ENCODE measurements around the gene IL17RA.

The IL17RA gene

GRCh38 chr22:17157714-17158113 lies 72.9 kb downstream of the IL17RA start:
- DNase-seq (ENCODE audit: low spot score): no peak

- DNase-seq (ENCODE audit: low spot score): no peak
Observed at GRCh38 chr22:17158176-17158567, 73.4 kb downstream of the IL17RA start.

- DNase-seq (ENCODE audit: low spot score): peak; percentile 93
Observed at GRCh38 chr22:17158568-17159503, 74.0 kb downstream of the IL17RA start, which contains the start of gene HDHD5. HDHD5 (minus strand) TSS chr22:17159277; CDS start chr22:17159251, 26 bp downstream.

- no peak for DNase-seq (ENCODE audit: low spot score)
Observed at GRCh38 chr22:17159504-17159951, 74.7 kb downstream of the IL17RA start.

DNA sequence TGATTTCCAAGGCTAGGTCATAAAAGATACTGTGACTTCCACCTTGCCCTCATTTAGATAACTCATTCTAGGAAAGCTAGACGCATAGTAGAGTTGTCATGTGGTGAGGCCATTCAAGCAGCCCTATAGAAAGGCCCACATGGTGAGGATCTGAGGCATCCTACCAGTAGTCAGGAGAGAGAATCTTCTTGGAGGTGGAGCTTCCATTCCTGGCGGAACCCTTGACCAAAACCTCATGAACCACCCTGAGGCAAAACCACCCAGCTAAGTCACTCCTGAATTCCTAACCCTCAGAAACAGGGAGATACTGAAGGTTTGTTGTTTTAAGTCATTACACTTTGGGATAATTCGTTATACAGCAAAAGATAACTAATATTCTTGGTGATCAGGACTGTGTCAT lies 77.2 kb downstream of the IL17RA start:
- DNase-seq (ENCODE audit: low spot score): no peak

GRCh38 chr22:17162731-17163130 lies 77.9 kb downstream of the IL17RA start:
- no peak for DNase-seq (ENCODE audit: low spot score)

DNA sequence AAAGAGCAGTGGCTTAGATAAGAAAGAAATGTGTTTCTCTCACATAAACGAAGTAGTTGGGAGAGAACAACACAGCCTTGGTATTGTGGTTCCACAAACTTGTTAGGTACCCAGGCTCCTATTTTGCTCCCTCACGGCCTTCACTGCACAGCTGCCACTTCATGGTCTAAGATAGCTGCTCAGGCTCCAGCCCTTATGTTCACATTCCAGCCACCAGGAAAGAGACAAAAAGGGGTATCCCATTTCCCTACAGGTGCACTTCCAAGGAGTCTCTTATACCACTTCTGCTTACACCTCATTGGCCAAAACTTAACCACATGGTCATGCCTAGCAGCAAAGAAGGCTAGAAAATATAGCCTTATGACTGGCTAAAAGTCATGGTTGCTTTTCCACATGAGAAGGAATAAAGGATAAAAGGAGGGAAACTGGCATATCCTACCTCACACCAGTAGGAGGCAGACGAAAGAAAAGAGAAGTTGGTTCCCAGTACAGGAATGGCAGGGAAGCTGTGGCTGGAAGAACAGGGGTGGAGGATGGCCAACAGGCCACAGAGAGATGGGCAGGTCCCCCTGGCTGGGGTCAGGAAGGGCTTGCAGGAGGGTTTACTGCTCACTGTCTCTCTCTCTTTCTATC lies 79.7 kb downstream of the IL17RA start:
- peak; percentile 64 for DNase-seq (ENCODE audit: low spot score)
